Kidney epithelial cell (primary cell): ENCODE results near the gene MAD1L1. TPM values are rescaled to one million over a fixed set of nuclear protein-coding genes. Genes with fewer than 3 reads are reported as not detected.
"Not testable (repeated sequence)": the region's sequence is repeated elsewhere in the genome, so short reads cannot be mapped to it uniquely, and the experiment has no call there.

Experiments
- DNase-seq: peaks from one replicate; pipeline ENCODE4 v3.0.0-alpha.2; 2010; ENCODE audit warnings: low read depth
- H3K27me3 ChIP-seq: 2 replicates; pipeline ENCODE4 v1.6.0; 2011; ENCODE audit warnings: low read length; ENCODE audit not compliant: control insufficient read depth, insufficient read depth
- H3K36me3 ChIP-seq: 2 replicates; pipeline ENCODE4 v1.5.1; 2011; ENCODE audit warnings: low read length; ENCODE audit not compliant: control insufficient read depth, insufficient read depth
- H3K4me3 ChIP-seq: 2 replicates; pipeline ENCODE4 v1.5.1; 2011; ENCODE audit warnings: low read depth, mild to moderate bottlenecking, control low read depth, low read length
- CTCF ChIP-seq: IDR thresholded peaks from 2 replicates; pipeline ENCODE4 v1.5.1; 2011; ENCODE audit warnings: mild to moderate bottlenecking, moderate library complexity, low read length, control low read depth, inconsistent platforms; ENCODE audit not compliant: insufficient read depth, poor library complexity, severe bottlenecking
- total RNA-seq: library from RNA; depleted of rRNA; stranded (reverse); fragments of >200 nt; gene quantifications from 2 replicates; pipeline ENCODE4 v1.2.3, GENCODE V29; 2015

Gene MAD1L1
- total RNA-seq, 1 donor from 2014 or later, result 61.2 TPM

GRCh38 chr7:1818575-1819258 is 414.0 kb downstream of the MAD1L1 start:
- H3K36me3 ChIP-seq, result no peaks in the 10 kb centered on the region
- DNase-seq, result no peak
- H3K4me3 ChIP-seq, result no peak overlapping the region
- no peak for TF ChIP-seq CTCF
- peaks cover 2% of the 10 kb centered on the region for H3K27me3 ChIP-seq

- Histone ChIP-seq H3K4me3 (no peak overlapping the region), H3K27me3 (peaks cover 2% of the 10 kb centered on the region), H3K36me3 (no peaks in the 10 kb centered on the region)
- no peak for DNase-seq
- no peak for TF ChIP-seq CTCF
Observed at GRCh38 chr7:1817061-1817712, 415.6 kb downstream of the MAD1L1 start.

- H3K4me3 ChIP-seq, DNase-seq, H3K27me3 ChIP-seq, H3K36me3 ChIP-seq: not testable (repeated sequence)
Observed at GRCh38 chr7:1816451-1816850, 416.3 kb downstream of the MAD1L1 start.

GRCh38 chr7:1815551-1816281 is 417.0 kb downstream of the MAD1L1 start:
- not testable (repeated sequence) for DNase-seq, H3K36me3 ChIP-seq

GRCh38 chr7:1815051-1815481 is 417.7 kb downstream of the MAD1L1 start:
- TF ChIP-seq CTCF, result no peak

More at GRCh38 chr7:1815551-1816281, 417.0 kb downstream of the MAD1L1 start:
- H3K27me3 ChIP-seq, H3K4me3 ChIP-seq: not testable (repeated sequence)

GRCh38 chr7:1814089-1814811 is 418.5 kb downstream of the MAD1L1 start:
- Histone ChIP-seq H3K36me3 (no peaks in the 10 kb centered on the region), H3K27me3 (peaks cover 4% of the 10 kb centered on the region), H3K4me3 (no peak overlapping the region)
- DNase-seq, result no peak
- TF ChIP-seq CTCF, result no peak

More at GRCh38 chr7:1815051-1815481, 417.7 kb downstream of the MAD1L1 start:
- Histone ChIP-seq H3K27me3 (peaks cover 4% of the 10 kb centered on the region), H3K36me3 (no peaks in the 10 kb centered on the region), H3K4me3 (no peak overlapping the region)
- no peak for DNase-seq
